Kidney glomerular epithelial cell (primary cell): ENCODE data around the gene TBX1.

Experiments used
- DNase-seq: peaks from one replicate; lab custom pipeline; 2025; lab: John Stamatoyannopoulos, UW

TBX1 gene

DNA sequence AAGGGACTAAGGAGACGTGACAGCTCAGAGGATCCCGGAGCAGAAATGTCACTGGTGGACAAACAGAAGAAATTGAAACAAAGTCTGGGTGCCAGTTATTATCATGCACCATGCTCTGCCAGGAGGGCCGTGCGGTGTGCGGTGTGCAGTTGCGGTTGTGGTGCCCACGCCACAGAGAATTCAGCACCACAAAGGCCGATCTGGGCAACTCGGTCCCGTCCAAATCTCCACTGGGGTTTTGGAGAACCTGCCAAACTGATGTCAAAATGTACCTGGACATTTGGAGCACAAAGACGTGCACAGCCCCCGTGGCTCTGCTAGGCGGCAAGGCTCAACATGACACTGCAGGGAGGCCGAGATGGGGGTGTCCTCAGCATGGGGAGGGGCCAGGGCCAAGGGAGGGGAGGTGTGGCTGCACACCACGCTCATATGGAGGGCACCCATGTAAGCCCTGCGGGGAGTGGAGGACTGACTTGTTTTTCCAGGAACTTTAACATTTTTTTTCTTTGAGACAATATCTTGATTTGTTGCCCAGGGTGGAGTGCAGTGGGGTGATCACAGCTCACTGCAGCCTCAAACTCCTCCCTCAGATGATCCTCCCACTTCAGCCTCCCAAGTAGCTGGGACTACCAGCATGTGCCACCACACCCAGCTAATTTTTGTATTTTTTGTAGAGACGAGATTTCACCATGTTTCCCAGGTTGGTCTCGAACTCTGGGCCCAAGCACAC, 54.7 kb downstream of the TBX1 start:
- no peak for DNase-seq

DNA sequence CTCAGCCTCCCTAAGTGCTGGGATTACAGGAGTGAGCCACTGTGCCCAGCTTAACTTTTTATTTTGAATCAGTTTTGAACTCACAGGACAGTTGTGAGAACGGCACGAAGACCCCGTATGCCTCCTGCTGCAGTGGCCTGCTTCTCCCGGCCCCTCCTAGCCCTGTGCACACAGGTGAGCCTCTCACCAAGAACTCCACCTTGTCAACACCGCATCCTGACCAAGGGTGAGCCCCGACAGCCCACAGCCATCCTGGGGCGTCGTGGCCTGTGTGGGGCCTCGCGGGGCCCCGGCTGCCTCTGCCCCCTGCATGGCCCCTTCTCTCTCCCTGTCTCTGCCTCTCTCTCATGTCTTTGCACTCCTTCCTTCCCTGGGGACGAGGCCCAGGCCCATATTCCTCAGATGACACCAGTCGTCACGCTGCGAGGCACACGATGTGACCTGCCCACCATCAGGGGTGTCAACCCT, 55.3 kb downstream of the TBX1 start:
- DNase-seq, result no peak

DNA sequence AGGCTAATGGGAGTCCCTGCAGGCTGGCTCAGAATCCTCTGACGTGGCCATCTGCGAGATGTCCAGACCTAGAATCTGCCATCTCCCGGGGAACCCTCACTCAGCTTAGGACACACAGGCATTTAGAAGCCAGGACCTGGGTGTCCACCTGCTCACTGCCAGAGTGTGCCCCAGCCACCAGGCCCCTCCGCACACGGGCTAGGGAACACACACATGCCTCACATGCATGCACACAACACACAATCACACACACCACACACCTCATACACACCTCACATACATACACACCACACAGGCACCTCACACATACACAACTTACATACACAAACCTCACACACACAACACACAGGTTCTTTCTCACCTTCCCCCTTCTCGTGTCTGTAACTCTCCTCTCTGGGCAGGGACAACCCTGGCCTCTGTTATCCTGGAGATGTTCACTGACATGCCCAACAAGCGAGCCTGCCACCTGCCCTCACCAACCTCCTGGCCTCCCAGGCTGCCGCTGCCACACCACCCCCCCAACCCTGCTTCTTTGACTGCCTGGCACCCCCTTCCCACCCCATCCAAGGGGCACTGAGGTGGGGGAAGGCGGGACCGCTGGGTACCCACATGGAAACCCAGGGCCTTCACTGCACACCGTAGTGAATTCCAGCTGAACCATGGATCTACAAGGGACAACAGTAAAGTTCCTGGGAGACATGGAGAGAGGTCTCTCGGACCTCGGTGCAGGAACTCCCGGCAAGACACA, 56.0 kb downstream of the TBX1 start:
- DNase-seq, result no peak
